Measurements from ENCODE around the gene OR13C8.
"Not testable (repeated sequence)": the region's sequence is repeated elsewhere in the genome, so short reads cannot be mapped to it uniquely, and the experiment has no call there.

The OR13C8 gene, protein sequence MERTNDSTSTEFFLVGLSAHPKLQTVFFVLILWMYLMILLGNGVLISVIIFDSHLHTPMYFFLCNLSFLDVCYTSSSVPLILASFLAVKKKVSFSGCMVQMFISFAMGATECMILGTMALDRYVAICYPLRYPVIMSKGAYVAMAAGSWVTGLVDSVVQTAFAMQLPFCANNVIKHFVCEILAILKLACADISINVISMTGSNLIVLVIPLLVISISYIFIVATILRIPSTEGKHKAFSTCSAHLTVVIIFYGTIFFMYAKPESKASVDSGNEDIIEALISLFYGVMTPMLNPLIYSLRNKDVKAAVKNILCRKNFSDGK
- 0 reads per million in 2 donors for total RNA-seq

DNA sequence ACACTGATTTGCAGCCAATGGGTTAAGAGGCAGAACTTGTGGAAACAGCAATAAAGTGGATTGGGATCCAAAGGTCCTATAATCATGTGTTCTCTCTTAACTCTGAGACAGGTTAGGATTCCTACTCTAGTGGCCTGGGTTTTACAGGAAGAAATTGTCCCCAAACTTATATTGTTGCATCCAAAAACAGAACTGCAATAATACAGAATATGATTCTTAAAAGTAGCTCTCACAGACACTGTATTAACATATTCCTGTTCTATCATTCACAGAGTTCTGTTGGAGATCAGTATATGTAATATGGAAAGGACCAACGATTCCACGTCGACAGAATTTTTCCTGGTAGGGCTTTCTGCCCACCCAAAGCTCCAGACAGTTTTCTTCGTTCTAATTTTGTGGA, at the start of gene OR13C8:
Gene OR13C8, plus strand, starts transcription at position 301 of the 400 bp plus-strand sequence. Its CDS starts 0 bp downstream, at position 301.
- no peak for DNase-seq

- not testable (repeated sequence) for DNase-seq
Observed at GRCh38 chr9:104520241-104520640, 48.7 kb upstream of the OR13C8 start.

- no peak for DNase-seq
Observed at GRCh38 chr9:104527109-104527508, 41.9 kb upstream of the OR13C8 start, which contains the start of gene OR13C4. TSS of gene OR13C4 (minus strand) at chr9:104527209. CDS start at chr9:104527209, 0 bp downstream.

GRCh38 chr9:104536756-104537155, 32.2 kb upstream of the OR13C8 start, which contains the start of gene OR13C3:
TSS of gene OR13C3 (minus strand) at chr9:104536856. CDS start at chr9:104536723, 133 bp downstream.
- no peak for DNase-seq

GRCh38 chr9:104539275-104539674, 29.7 kb upstream of the OR13C8 start:
- no peak for DNase-seq

GRCh38 chr9:104544644-104545043, 24.3 kb upstream of the OR13C8 start:
- no peak for DNase-seq

DNA sequence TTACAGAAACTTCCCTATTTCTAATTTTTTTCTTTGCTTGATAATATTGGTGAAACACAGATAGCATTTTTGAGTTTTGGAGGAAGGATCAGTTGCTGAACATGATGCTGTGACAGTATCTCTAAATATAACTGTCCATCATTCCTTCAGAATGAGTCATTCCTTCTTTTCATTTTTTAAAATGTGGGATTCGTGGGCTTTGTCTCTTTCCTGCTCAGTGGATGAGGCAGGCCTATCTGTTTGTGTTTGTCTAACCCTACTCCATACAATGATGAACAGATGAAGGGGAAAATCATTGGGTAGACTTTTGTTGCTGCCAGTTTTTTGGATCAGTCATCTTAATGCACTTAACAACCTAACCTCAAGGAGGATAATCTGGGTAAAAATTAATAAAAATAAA, 15.7 kb upstream of the OR13C8 start:
- DNase-seq = no peak

- DNase-seq = no peak
Observed at GRCh38 chr9:104555521-104555920, 13.4 kb upstream of the OR13C8 start.

GRCh38 chr9:104556830-104557634, 11.9 kb upstream of the OR13C8 start:
- DNase-seq = no peak

DNA sequence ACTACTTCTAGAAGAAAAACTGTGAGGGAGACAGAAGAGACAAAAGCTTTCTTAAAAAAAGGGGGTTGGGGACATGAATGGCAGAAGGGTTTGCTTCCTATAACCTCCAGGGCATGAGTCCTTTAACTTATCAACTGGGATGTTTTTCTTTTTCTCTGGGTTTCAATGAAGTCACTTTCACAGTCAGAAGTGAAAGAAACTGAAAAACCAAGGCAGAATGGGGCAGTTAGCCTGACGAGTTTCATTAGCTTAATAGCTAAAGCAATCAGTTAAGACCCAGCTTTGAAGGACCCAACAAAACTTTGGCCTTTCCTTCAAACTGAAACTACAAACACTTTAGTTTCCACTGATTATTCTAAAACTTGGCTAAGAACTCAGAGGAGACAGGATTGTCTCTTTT, 4.6 kb upstream of the OR13C8 start:
- DNase-seq = no peak

GRCh38 chr9:104572612-104573011, 3.6 kb downstream of the OR13C8 start:
- no peak for DNase-seq

GRCh38 chr9:104575456-104575855, 6.5 kb downstream of the OR13C8 start:
- no peak for DNase-seq

- DNase-seq = no peak
Observed at GRCh38 chr9:104577263-104577662, 8.3 kb downstream of the OR13C8 start.

- DNase-seq = no peak
Observed at GRCh38 chr9:104580562-104580961, 11.6 kb downstream of the OR13C8 start.

GRCh38 chr9:104586496-104587180, 17.7 kb downstream of the OR13C8 start:
- DNase-seq = no peak

- no peak for DNase-seq
Observed at GRCh38 chr9:104589626-104590025, 20.7 kb downstream of the OR13C8 start.

- not testable (repeated sequence) for DNase-seq
Observed at GRCh38 chr9:104598749-104599148, 29.8 kb downstream of the OR13C8 start.

- DNase-seq = not testable (repeated sequence)
Observed at GRCh38 chr9:104599313-104599712, 30.3 kb downstream of the OR13C8 start, which contains the start of gene OR13C5. TSS of gene OR13C5 (minus strand) at chr9:104599413. CDS start at chr9:104599413, 0 bp downstream.

DNA sequence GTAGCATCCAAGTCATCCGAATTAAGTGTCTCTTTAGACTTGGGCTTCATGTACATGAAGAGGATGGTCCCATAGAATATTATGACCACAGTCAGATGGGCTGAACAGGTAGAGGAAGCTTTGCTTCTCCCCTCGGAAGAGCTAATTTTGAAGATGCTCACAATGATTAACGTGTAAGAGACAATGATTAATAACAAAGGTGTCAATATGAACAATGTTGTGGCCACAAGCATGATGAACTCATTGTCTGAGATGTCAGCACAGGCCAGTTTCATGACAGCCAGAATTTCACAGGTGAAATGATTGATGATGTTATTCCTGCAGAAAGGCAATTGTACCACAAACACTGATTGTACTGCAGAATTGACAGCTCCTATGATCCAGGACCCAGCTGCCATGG, 35.8 kb downstream of the OR13C8 start:
- no peak for DNase-seq

DNA sequence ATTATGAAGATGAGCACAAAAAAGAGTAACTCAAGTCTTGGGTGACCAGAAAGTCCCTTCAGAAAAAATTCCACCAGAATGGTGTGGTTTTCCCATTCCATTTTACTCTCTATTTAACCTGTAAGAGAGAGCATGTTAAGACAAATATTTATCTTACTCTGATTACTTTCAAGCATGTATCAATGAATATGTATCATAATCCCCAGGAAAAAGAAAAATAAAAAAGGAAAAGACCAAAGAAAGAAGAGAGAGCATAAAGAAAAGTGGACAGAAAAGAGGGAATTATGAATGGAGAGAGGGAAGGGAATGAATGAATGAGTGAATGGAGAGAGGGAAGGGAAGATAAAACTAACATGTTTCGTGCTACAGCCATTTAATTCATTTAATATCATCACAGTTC, 36.6 kb downstream of the OR13C8 start, which contains the start of gene OR13C2:
Gene OR13C2, minus strand, starts transcription at position 101 of the 400 bp plus-strand sequence. Its CDS starts 0 bp downstream, at position 101.
- DNase-seq = not testable (repeated sequence)

DNA sequence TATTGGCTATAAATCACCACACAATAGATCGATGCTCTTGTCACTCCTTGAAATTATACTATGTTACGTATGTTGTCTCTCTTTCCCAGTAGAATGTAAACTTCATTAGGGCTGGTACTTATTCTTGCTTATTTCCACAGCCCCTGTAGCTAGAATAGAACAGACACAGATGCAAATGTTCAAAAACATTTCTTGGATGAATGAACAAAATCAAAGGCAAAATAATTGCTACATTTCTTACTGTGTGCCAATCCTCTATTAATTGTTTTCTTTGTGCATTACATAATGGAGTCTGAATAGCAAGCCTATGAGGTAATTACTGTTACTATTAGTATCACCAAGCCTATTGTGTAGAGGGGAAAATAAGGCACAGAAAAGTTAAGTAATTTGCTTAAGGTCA, 37.2 kb downstream of the OR13C8 start:
- DNase-seq = no peak

DNA sequence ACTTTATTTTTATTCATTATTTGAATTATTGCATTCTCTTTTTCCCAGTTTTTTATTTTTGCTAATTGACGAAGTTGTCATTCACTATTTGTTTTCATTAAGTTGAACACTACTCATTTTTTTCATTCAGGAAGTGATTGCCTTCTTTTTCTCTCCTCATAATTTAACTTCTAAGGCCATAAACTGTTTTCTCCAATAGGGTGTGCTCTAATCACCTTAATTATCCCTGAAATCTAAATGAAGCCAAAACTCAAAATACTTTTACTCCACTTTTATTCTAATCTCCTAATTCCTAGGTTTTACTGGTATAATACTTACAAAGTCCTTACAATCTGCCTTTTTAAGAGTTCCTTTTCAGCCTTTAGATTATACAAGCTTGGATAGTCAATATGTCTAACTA, 39.4 kb downstream of the OR13C8 start:
- DNase-seq = no peak

DNA sequence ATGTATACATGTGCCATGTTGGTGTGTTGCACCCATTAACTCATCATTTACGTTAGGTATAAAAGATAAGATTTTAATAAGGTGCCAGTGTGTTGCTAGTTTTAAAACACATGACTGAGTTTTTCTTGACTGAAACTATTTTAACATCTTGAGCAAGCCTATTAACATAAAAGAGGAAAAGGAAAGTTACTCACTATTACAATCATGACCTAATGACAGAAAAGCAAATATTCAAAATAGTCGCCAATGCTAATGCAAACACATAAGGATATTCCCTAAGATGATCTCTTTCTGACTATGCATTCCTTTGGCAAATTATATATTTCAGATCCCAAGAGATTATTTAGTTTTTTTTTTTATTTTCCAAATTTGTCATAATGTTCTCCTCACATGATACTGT, 42.2 kb downstream of the OR13C8 start:
- no peak for DNase-seq
